GM04503 (cell line): ENCODE data around the gene TRIM49D2.
"Not testable (repeated sequence)": the region's sequence is repeated elsewhere in the genome, so short reads cannot be mapped to it uniquely, and the experiment has no call there.

ENCODE experiments used
- DNase-seq: peaks from one replicate; pipeline ENCODE4 v3.0.0-alpha.2; 2012; ENCODE audit warnings: low read depth

The TRIM49D2 gene

DNA sequence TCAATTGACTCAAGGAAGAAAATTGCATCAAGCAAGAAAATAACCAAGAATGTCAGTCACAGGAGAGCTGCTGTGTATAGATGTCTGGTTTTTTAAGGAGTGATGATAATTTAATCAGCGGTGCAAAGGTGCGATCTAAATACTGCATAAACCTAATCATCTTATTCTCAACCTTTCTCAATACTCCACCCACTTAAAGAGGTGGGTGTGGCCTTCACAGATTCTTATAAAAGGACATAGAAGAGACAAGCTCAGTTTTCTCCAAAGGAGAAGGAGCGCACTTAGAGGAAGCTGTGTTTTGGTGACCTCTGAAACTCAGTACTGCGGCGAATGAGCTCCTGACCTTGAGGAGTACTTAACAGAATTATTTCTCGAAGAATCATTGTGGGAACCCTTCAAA is at the start of gene TRIM49D2:
Gene TRIM49D2 (plus strand): TSS at position 301 of the 400 bp plus-strand sequence. CDS start 2,698 bp downstream, outside the sequence.
- not testable (repeated sequence) for DNase-seq

DNA sequence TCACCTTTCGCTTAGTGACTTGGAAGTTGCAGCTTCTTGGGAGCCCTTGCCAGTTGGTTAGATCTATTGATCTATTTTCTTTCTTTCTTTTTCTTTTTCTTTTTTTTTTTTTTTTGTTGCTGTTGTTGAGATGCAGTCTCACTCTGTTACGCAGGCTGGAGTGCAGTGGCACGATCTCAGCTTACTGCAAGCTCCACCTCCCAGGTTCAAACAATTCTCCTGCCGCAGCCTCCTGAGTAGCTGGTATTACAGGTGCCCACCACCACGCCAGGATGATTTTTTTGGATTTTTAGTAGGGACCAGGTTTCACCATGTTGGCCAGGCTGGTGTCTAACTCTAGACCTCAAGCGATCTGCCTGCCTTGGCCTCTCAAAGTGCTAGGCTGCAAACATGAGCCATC is 46.4 kb upstream of the TRIM49D2 start:
- DNase-seq, result not testable (repeated sequence)

DNA sequence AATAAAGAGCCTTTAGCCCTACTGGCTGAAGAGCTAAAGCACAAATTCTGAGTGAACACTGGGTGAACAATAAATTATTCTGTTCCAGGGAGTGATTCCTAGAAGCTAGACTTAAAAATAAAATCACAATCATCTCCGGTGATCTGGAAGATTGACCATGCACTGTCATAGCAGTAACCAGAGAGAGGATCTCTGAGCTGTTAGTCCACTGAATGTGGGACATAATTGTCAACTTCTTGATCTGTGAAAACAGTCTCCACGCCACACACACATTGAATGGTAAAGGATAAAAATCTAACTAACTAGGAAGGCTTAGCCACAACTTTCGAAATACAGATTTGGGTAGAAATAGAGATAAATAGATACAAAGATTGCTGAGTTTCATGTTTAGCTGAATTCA is 30.6 kb upstream of the TRIM49D2 start:
- not testable (repeated sequence) for DNase-seq

DNA sequence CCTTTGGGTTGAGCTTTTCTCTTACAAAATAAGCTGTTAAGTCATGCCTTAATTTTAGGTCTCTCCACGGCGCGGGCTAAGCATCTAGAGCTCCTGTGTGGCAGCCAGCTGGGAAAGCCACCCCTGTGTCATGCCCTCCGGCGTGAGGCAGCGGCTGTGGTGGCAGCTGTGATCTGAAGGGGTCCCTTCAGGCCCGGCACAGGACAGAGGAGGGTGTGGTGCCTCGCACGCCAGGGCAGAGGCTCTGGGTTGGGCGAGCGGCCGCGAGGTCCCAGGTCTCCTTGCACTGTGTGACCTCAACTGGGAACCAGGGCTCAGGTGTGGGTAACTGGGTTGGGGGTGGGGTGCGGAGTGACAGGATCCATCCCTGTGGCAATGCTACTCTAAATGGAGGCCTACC is 23.1 kb upstream of the TRIM49D2 start:
- not testable (repeated sequence) for DNase-seq

DNA sequence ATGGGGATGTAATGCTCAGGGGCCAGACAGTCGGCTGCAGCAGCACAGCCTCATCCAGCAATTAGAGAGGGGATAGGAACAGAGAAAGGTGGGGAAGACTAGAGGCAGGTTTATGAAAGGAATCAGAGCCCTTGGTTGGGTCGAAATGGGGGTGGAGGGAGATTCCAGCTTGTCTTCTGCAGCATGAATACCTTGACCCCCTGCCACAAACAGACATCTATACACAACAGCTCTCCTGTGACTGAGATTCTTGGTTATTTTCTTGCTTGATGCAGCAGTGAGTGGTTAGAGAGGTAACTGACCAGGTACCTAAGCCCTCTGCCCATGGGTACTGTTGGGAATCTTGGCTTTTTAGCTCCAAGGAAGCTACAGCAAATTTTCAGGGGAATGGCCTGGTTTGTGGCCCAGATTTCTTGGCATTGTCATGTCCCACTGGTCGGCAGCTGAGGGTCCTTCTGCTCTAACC is 1.6 kb upstream of the TRIM49D2 start, which contains the start of gene TRIM49D1:
Gene TRIM49D1 (minus strand): TSS at position 51 of the 466 bp plus-strand sequence. CDS start 4,535 bp downstream, outside the sequence.
- DNase-seq, result no peak

GRCh38 chr11:89960833-89961232 is 37.0 kb downstream of the TRIM49D2 start:
- not testable (repeated sequence) for DNase-seq

DNA sequence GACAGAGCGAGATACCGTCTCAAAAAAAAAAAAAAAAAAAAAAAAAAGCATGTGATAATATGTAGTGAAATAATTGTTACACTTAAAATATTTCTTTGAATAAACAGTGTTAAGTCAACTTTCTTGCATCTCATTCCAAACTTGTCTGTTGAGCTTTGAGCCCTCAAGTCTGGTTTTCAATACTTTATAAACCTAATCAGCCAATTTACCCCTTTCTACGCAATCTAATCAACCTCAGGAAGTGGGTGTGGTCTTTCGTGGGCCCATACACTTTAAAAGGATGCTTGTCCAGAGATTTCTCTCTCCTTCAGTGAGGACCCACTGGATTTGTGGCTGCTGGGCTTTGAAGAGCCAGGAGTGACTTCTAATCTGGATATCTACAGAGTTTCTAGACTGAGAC is 41.9 kb downstream of the TRIM49D2 start, which contains the start of gene TRIM64:
Gene TRIM64 (plus strand): TSS at position 301 of the 400 bp plus-strand sequence. CDS start 2,467 bp downstream, outside the sequence.
- not testable (repeated sequence) for DNase-seq
